ENCODE results near the gene DNTT.
A peak's percentile ranks its signal among the peaks of the same experiment; 100 is the strongest.

The DNTT gene

GRCh38 chr10:96309628-96310320 lies 5.5 kb downstream of the DNTT start:
- DNase-seq (ENCODE audit: low read depth) = no peak

GRCh38 chr10:96310321-96310669 lies 6.1 kb downstream of the DNTT start:
- no peak for DNase-seq (ENCODE audit: low read depth)

DNA sequence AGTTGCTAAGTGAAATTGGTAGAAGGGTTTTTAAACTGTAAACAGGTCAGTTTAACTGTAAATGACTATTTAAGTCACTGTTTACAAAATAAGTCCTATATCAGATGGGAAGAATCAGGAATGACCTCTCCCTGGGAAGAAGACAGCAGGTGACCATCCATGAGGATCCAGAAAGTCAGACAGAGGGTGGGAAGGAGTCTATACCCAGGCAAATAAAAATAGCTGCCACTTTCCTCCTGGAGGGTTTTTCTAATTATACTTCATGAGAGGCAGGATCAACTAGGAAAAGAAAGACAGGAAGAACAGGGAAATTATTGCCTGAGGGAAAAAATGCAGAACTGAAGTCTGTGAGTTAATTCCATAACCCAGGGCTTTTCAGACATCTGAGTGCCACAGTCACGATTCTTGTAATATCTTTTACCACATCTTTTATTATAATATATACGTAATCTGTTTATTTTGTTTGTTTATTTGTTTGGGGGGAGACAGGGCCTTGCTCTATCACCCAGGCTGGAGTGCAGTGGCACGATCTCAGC lies 7.0 kb downstream of the DNTT start:
- DNase-seq (ENCODE audit: low read depth) = no peak

DNA sequence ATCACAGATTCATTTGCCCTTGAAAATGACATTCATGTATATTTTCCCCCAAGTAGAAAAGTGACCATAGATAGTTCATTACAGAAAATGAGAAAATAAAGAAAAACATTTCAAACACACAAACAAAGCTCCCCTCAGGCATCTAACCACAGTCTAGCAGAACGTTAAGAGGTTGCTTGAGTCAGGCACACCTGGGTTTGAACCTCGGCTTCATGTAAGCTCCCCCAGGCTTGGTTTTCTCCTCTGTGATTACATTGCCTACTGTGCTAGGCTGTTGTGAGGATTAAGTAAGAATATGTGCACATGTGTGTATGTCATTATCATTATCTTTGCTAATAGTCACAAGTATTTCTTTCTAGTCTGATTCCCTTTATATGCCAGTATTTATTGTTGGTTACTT lies 9.1 kb downstream of the DNTT start:
- DNase-seq (ENCODE audit: low read depth) = no peak

- no peak for DNase-seq (ENCODE audit: low read depth)
Measured at GRCh38 chr10:96317067-96317833, 13.0 kb downstream of the DNTT start.

GRCh38 chr10:96319754-96320474 lies 15.7 kb downstream of the DNTT start:
- DNase-seq (ENCODE audit: low read depth) = no peak

DNA sequence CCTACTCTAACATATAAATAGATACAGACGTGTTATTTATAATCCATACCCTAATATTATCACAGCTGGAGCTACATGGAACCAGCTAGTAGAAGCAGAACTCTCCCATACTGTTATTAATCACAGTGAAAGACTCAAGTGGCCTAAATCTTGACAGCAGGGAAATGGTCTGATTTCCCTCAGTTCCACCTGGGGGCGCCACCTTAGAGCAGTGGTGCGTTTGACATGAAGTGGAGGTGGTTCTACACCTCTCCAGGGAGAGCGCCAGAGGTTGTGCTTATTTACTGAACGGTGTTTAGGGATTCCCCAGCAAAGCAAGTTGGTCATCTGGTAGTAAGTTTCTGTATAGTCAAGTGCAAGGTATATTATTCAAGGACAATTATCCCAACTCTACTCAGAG lies 17.6 kb downstream of the DNTT start:
- DNase-seq (ENCODE audit: low read depth) = no peak

GRCh38 chr10:96322275-96322674 lies 18.0 kb downstream of the DNTT start:
- DNase-seq (ENCODE audit: low read depth) = no peak

- no peak for DNase-seq (ENCODE audit: low read depth)
Measured at GRCh38 chr10:96324447-96324846, 20.2 kb downstream of the DNTT start.

DNA sequence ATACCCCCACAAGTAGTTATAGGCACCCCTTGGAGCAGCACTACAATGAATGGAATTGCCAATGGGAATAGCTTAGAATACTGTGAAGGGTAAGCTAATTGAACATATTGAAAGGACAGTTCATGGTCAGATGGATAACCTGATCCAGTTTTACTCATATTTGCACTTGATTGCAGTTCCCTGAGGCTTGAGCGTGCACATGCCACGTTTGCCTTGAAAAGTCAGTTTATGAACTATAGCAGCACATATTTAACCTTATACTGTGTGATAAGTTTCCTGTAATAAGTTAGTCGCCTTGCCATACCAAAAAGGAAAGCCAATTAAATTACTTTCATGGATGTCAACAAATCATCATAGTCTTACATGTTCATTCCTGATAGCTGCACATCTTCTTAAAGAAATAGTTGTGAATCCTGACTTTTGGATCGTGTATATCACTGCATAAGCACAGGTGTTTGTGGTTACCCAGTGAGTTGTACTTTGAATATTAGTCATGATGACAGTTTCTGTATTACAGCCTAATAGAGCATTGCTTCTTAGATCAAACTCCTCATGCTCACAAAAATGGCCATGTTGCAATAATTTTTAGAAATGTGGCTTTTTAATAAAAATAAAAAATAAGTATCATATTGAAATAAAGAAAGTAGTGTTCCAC lies 21.6 kb downstream of the DNTT start:
- no peak for DNase-seq (ENCODE audit: low read depth)

- no peak for DNase-seq (ENCODE audit: low read depth)
Measured at GRCh38 chr10:96327462-96327861, 23.2 kb downstream of the DNTT start.

DNA sequence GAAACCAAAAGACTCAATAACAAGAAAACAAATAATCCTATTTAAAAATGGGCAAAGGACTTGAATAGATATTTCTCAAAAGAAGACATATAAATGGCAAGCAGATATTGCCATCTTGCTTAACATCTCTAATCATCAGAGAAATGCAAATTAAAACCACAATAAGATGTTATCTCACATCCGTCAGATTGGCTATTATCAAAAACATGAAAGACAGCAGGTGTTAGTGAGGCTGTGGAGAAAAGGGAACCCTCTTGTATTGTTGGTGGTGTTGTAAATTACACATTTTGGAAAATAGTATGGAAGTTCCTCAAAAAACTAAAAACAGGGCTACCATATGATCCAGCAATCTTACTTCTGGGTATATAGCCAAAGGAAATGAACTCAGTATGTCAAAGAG lies 28.9 kb downstream of the DNTT start:
- DNase-seq (ENCODE audit: low read depth) = no peak

GRCh38 chr10:96334616-96335526 lies 30.6 kb downstream of the DNTT start:
- DNase-seq (ENCODE audit: low read depth) = no peak

DNA sequence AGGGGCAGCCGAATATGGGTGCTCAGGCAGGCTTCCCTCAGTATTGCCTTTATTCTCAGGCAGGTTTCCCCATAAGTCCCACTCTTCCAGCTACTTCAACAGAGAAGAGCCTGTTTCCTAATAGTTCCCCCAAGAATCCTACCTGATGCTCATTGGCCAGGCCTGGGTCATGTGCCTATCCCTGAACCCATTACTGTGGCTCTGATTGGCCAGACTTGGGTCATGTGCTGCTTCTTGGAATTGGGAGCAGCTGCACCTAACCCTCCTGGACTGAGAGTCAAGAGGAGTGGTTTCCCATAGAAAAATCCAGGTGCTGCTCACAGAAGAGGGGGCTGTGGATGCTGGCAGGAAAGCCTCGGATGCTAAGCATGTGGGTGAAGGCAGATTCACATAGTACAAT lies 32.9 kb downstream of the DNTT start:
- no peak for DNase-seq (ENCODE audit: low read depth)

- no peak for DNase-seq (ENCODE audit: low read depth)
Measured at GRCh38 chr10:96338279-96338925, 34.2 kb downstream of the DNTT start.

- no peak for DNase-seq (ENCODE audit: low read depth)
Measured at GRCh38 chr10:96339383-96339782, 35.1 kb downstream of the DNTT start.

DNA sequence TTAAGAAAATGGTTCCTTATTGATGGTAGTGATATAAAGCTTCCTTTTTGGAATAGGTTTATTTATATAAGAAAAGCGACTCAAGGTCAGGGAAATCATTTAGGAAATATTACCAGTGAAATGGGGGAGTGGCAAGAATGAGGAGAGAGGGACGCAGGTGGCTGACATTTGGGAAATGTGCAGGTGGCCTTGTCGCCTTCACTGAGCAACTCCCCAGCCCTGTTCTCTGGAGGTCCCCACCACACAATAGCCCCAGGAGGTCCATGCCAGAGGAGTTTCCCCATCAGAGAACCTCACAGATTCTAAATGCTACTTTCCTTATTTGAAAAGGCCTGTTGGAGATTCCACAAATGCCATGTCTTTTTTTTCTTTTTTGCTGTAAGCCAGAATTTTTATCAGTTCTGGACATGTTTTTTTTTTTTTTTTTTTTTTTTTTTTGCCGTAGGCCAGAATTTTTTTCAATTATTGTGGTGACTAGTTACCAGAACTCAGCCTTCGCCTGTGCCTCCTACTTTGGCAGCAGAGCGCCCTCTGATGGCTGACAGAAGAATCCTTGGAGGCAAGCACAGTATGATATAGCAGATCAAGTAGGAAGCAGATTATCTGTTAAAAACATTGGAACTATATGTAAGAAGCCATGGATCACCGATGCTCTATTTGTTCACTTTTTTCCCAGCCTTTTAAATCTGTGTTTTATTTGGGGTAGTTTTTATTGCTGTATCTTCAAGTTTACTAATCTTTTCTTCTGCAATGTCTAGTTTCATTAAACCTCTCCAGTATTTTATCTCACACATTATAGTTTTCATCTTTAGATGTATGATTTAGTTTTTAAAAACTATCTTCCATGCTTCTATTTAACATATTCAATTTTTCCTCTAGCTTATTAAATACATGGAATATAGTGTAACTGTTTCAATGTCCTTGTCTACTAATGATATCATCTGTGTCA lies 36.0 kb downstream of the DNTT start:
- peak; percentile 6 for DNase-seq (ENCODE audit: low read depth)

DNA sequence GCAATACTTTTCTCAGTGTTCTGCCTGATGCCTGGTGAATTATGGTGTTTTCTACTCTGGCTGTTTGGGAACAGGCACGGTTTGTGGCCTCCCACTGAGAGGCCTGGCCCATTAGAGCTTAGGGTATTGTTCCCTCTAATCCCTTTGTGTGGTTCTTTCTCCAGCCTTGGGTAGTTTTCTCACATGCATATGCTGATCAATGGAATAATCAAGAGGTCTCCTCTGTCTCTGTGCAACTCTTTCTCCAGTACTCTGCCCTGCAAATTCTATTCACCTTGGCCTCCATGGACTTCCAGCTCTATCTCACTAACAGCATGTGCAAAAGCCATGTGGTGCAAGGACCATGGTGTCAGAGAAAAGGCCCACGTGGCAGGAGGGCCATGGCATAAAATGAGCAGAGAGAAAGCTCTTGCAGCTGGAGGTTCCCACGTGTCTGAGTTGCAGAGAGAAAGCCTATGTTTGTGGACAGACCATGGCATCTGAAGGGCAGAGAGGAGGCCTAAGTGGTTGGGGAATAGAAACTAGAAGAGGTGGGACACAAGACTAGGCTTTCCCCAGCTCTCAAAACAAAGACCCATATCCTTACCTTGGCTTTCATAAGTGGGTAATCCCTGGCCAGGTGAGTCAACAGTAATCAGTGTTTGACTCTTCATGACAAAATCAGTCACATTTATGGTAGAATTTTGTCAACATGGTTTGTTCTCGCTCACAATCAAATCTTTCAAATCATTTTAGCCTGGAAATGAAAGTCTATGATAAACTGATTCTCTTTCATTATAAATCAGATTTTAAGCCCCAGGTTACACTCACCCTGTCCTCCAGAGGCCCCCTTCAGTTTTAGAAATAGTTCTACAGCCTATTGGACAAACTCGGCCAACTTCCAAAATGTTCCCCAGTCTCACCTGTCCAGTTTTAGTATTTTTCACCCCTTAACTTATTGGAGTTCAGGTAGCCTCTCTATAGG lies 37.3 kb downstream of the DNTT start:
- no peak for DNase-seq (ENCODE audit: low read depth)

Data from stimulated activated CD8-positive, alpha-beta memory T cell treated with anti-CD3 and anti-CD28 coated beads, Interleukin-15, amount 100 ng/mL, for 24 hours (primary cell).